B cell (primary cell): ENCODE measurements around the gene MTSS2. TPM values are rescaled to one million over a fixed set of nuclear protein-coding genes. Genes with fewer than 3 reads are reported as not detected.
A peak's percentile ranks its signal among the peaks of the same experiment; 100 is the strongest.

Source experiments
- ATAC-seq: fragments of 200-7000 bp; cut with Tn5 transposase; one replicate; pipeline ENCODE4 v1.10.0; 2021; ENCODE audit warnings: low read depth, mild to moderate bottlenecking, moderate number of reproducible peaks, moderate library complexity
- CTCF ChIA-PET: fragments of 350-600 bp; sonication (Branson Sonifier 250); formaldehyde crosslinking; loops from one replicate; lab custom pipeline; 2021; ENCODE audit warnings: antibody characterized with exemption, inconsistent platforms; lab: Charles Lee
- POLR2A ChIA-PET: fragments of 350-600 bp; sonication (Branson Sonifier 250); formaldehyde crosslinking; loops from one replicate; lab custom pipeline; 2021; ENCODE audit warnings: antibody characterized with exemption; lab: Charles Lee
- DNase-seq: peaks from one replicate; pipeline ENCODE4 v3.0.0; 2013
- H2AFZ ChIP-seq: 2 replicates; pipeline ENCODE4 v1.6.1; 2012; ENCODE audit warnings: mild to moderate bottlenecking, low read depth, low read length; ENCODE audit not compliant: insufficient read depth, poor library complexity, severe bottlenecking
- H3K27ac ChIP-seq, 2 donors: 1 replicate in 1 of 2; 2 replicates in 1 of 2; pipeline ENCODE4 v1.5.1; 2012 to 2013; ENCODE audit warnings: low read length in 2 of 2, mild to moderate bottlenecking in 2 of 2, moderate library complexity in 1 of 2
- H3K27me3 ChIP-seq, 4 experiments: fragments of 200-600 bp in 1 of 4; sonication (generic) in 1 of 4; replicated peaks in 1 of 4; 1 replicate in 2 of 4; 2 replicates in 2 of 4; pipeline versions ENCODE4 v1.6.1 to v1.7.0; 2013 to 2016; ENCODE audit warnings: low read length in 3 of 4, mild to moderate bottlenecking in 2 of 4, mixed read lengths in 1 of 4, moderate library complexity in 1 of 4; ENCODE audit not compliant: insufficient read depth in 4 of 4, control insufficient read depth in 3 of 4; ENCODE audit errors: control extremely low read depth in 1 of 4
- H3K36me3 ChIP-seq, 2 experiments: replicated peaks in 1 of 2; 1 replicate in 1 of 2; 2 replicates in 1 of 2; pipeline versions ENCODE4 v1.6.1 to v1.7.1; 2013; ENCODE audit warnings: low read length in 1 of 2; ENCODE audit not compliant: insufficient read depth in 2 of 2, control insufficient read depth in 1 of 2; ENCODE audit errors: control extremely low read depth in 1 of 2, extremely low read depth in 1 of 2
- H3K4me1 ChIP-seq, 2 donors: fragments of 200-600 bp in 1 of 2; sonication (generic) in 1 of 2; 1 replicate in 1 of 2; 2 replicates in 1 of 2; pipeline versions ENCODE4 v1.5.1 to v1.6.1; 2013 to 2017; ENCODE audit warnings: low read length in 2 of 2; ENCODE audit not compliant: control insufficient read depth in 2 of 2, insufficient read depth in 2 of 2
- H3K4me2 ChIP-seq: replicated peaks from 2 replicates; pipeline ENCODE3; 2012; ENCODE audit warnings: mild to moderate bottlenecking, low read depth, low read length; ENCODE audit not compliant: poor library complexity, severe bottlenecking
- H3K4me3 ChIP-seq, 5 experiments: fragments of 200-600 bp in 1 of 5; sonication (generic) in 1 of 5; 1 replicate in 3 of 5; 2 replicates in 2 of 5; pipeline versions ENCODE4 v1.5.1 to v1.7.0; 2011 to 2016; ENCODE audit warnings: low read length in 4 of 5, mild to moderate bottlenecking in 4 of 5, low read depth in 2 of 5, control low read depth in 1 of 5, moderate library complexity in 1 of 5; ENCODE audit not compliant: insufficient read depth in 1 of 5; ENCODE audit errors: control extremely low read depth in 1 of 5, extremely low read depth in 1 of 5
- H3K79me2 ChIP-seq: fragments of 200-600 bp; sonication (generic); one replicate; pipeline ENCODE4 v1.6.0; 2016; ENCODE audit warnings: low read length; ENCODE audit not compliant: control insufficient read depth, insufficient read depth
- H3K9ac ChIP-seq: fragments of 200-600 bp; sonication (generic); 2 replicates; pipeline ENCODE4 v1.6.1; 2017; ENCODE audit warnings: mild to moderate bottlenecking, low read length, moderate library complexity
- H3K9me3 ChIP-seq, 3 donors: one replicate each; pipeline versions ENCODE4 v1.6.1 to v1.7.1; 2013; ENCODE audit warnings: low read length in 2 of 3; ENCODE audit not compliant: control insufficient read depth in 2 of 3, insufficient read depth in 1 of 3; ENCODE audit errors: control extremely low read depth in 1 of 3
- H4K20me1 ChIP-seq: 2 replicates; pipeline ENCODE4 v1.6.0; 2012; ENCODE audit warnings: mild to moderate bottlenecking, low read length; ENCODE audit not compliant: insufficient read depth, control insufficient read depth, poor library complexity, severe bottlenecking
- H3K27ac Mint-ChIP-seq: one replicate; pipeline ENCODE4 v1.8.0; 2021; ENCODE audit warnings: mixed read lengths
- H3K27me3 Mint-ChIP-seq: one replicate; pipeline ENCODE4 v1.8.0; 2021; ENCODE audit warnings: mixed read lengths
- H3K4me1 Mint-ChIP-seq: one replicate; pipeline ENCODE4 v1.8.0; 2021; ENCODE audit warnings: mixed read lengths
- H3K4me3 Mint-ChIP-seq: one replicate; pipeline ENCODE4 v1.8.0; 2021; ENCODE audit warnings: mixed read lengths
- H3K9me3 Mint-ChIP-seq: one replicate; pipeline ENCODE4 v1.8.0; 2022; ENCODE audit warnings: mixed read lengths; ENCODE audit not compliant: insufficient read depth
- CTCF ChIP-seq: fragments of 200-600 bp; IDR thresholded peaks from one replicate; pipeline ENCODE4 v1.8.0; 2022; ENCODE audit warnings: antibody characterized with exemption, mild to moderate bottlenecking
- EZH2 ChIP-seq: IDR thresholded peaks from 2 replicates; pipeline ENCODE4 v1.6.1; 2012; ENCODE audit warnings: borderline replicate concordance, low read depth, mild to moderate bottlenecking, moderate library complexity, low read length; ENCODE audit not compliant: insufficient read depth, poor library complexity, severe bottlenecking
- WGBS: methylation state at CpG from one replicate; pipeline ENCODE4 v1.1.5; 2013; ENCODE audit warnings: missing lambda C conversion rate; ENCODE audit not compliant: insufficient coverage; 5-methylcytosine and 5-hydroxymethylcytosine counted together
- intact Hi-C: fragments of 100-400 bp; cut with micrococcal nuclease; formaldehyde crosslinking; loops from one replicate; pipeline ENCODE4 v1.10.0; 2022
- polyA plus RNA-seq: library from polyadenylated mRNA; depleted of rRNA; stranded (reverse); fragments of >200 nt; gene quantifications from 2 replicates; pipeline ENCODE4 v1.2.3, GENCODE V29; 2012
- total RNA-seq, 2 donors: library from RNA; stranded (reverse); fragments of 120-200 nt in 1 of 2; gene quantifications; 1 replicate in 1 of 2; 2 replicates in 1 of 2; pipeline versions ENCODE4 v1.2.3 to v1.2.4, GENCODE V29; 2013 to 2022

Gene MTSS2
- total and polyA plus RNA-seq, 2 donors (not counting 1 experiment from before 2014, with no cell fraction given) = 1.6 to 2.6 TPM

DNA sequence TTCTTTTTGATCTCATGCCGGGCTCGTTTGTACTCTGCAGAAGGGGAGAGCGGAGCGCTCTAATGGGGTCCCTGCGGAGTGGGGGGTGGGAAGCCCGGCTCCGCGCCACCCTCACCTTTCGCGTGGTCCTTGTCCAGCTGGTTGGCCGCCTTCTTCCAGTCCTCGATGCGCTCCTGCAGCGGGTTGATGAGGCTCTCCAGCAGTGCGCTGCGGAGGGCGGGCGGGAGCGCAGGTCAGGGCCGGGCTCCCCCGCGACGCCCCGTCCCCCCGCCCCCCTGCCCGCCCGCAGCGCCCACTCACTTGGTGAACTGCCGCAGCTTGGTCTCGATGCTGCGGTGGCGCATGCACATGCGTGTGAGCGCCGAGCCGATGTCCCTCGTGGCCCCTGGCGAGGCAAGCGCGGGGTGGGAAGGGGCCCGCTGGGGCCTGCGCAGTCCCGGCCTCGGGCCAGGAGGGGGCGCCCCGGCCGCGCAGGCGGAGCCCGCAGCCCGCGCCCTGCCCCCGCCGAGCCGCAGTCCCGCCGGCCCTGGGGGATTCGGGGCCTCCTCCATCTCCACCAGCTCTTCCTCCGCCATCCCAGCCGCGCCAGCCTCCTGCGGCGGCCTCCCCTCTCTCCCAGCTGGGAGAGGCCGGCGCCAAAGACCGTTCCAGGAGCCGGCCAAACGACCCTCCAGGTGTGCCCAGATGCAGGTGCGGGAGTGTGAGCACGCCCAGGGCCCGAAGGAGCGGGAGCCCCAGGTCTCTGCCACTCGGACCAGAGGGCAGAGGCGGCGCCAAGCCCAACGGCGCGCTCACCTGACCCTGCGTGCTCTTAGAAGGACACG lies 6.0 kb downstream of the MTSS2 start:
- no peaks in the 10 kb centered on the region for H3K9me3 Mint-ChIP-seq
- Histone ChIP-seq H4K20me1 (no peaks in the 10 kb centered on the region), H3K4me3 (no peak overlapping the region), H3K4me1 (no peaks in the 10 kb centered on the region), H3K27me3 (peaks cover 0 to 20% (median 3%) of the 10 kb centered on the region in 4 experiments), H3K4me2 (no peak overlapping the region), H3K9me3 (no peaks in the 10 kb centered on the region), H3K36me3 (no peaks in the 10 kb centered on the region), H3K9ac (no peak overlapping the region), H2AFZ (no peak overlapping the region), H3K79me2 (no peaks in the 10 kb centered on the region), H3K27ac (no peak overlapping the region)
- POLR2A ChIA-PET = no interaction called here
- no peak overlapping the region for H3K27ac Mint-ChIP-seq
- WGBS = 84% methylated on average over 71 of the region's 80 CpGs
- TF ChIP-seq EZH2 (no peak), CTCF (no peak)
- intact Hi-C loops = no loop called here
- DNase-seq (no peak), ATAC-seq (no peak)
- peaks cover 2% of the 10 kb centered on the region for H3K4me1 Mint-ChIP-seq
- no peak overlapping the region for H3K4me3 Mint-ChIP-seq
- H3K27me3 Mint-ChIP-seq = peaks cover 4% of the 10 kb centered on the region
- CTCF ChIA-PET = no interaction called here

DNA sequence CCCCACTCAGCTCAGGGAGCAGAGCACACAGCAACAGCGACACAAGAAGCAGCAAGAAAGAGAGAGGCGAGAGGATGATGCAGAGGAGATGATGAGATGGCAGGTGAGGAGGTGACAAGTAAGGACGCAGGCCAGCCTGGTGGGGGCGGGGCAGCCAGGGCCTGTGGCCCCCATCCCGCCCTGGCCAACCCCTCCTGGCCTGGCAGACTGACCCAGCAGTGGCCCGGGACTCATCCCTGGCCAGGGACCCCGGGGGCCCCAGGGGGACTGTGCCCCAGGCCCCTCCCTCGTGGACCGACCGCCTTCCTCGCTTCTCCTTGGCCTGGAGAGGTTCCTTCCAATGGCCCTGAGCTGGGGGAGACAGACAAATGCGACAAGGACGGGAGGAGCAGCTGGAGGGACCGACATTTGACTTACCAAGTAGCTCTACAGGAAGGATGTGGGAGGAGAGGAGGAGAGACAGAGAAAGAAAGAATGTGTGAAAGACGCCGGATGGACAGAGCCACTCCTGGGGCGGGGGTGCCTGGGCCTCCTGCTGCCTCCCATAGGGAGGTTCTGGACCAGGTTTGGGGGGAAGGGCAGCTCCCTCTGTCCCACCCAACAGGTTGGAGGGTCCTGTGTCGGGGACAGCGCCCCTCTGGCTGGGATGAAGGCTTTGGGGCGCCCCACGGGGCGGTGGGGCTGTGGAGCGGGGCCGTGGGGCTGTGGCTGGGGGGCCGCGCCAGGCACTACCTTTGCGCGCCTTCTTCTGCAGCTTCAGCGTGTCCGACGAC lies 6.8 kb downstream of the MTSS2 start:
- no peak for ATAC-seq
- Mint-ChIP-seq H3K27me3 (peaks cover 4% of the 10 kb centered on the region), H3K27ac (peak overlapping the region; percentile 26), H3K4me1 (no peaks in the 10 kb centered on the region), H3K9me3 (no peaks in the 10 kb centered on the region), H3K4me3 (no peak overlapping the region)
- TF ChIP-seq EZH2 (no peak), CTCF (no peak)
- Histone ChIP-seq H3K9ac (no peak overlapping the region), H2AFZ (no peak overlapping the region), H3K36me3 (no peaks in the 10 kb centered on the region), H3K27ac (no peak overlapping the region), H3K4me2 (no peak overlapping the region), H3K4me3 (no peak overlapping the region), H4K20me1 (no peaks in the 10 kb centered on the region), H3K79me2 (no peaks in the 10 kb centered on the region), H3K4me1 (no peaks in the 10 kb centered on the region), H3K27me3 (peaks cover 0 to 14% (median 0%) of the 10 kb centered on the region in 4 experiments), H3K9me3 (no peaks in the 10 kb centered on the region)
- no peak for DNase-seq
- CTCF ChIA-PET = no interaction called here
- intact Hi-C loops = no loop called here
- POLR2A ChIA-PET = no interaction called here
- WGBS = 88% methylated on average over 31 of the region's 31 CpGs
